Gastrocnemius medialis (tissue), 4 donors: ENCODE results near the gene RBM10. TPM values are rescaled to one million over a fixed set of nuclear protein-coding genes. Genes with fewer than 3 reads are reported as not detected.

Source experiments
- ATAC-seq, 2 donors: fragments of 150-250 bp; one replicate each; pipeline ENCODE4 v1.9.1; 2016
- DNase-seq, 2 donors: peaks; one replicate each; pipeline ENCODE4 v3.0.0-alpha.2; 2019
- H3K27ac ChIP-seq, 4 donors: fragments of 200-600 bp; sonication (generic); 1 replicate in 1 of 4; 2 replicates in 3 of 4; pipeline ENCODE4 v1.5.1; 2016 to 2018; ENCODE audit warnings: mild to moderate bottlenecking in 2 of 4, moderate library complexity in 1 of 4
- H3K27me3 ChIP-seq, 3 donors: fragments of 200-600 bp; sonication (generic) in 2 of 3; 1 replicate in 1 of 3; 2 replicates in 2 of 3; pipeline versions ENCODE4 v1.5.1 to v1.6.0; 2016 to 2019; ENCODE audit warnings: mild to moderate bottlenecking in 1 of 3, moderate library complexity in 1 of 3
- H3K36me3 ChIP-seq, 2 donors: fragments of 200-600 bp; sonication (generic) in 1 of 2; one replicate each; pipeline ENCODE4 v1.5.1; 2017 to 2018
- H3K4me1 ChIP-seq, 2 donors: fragments of 200-600 bp; sonication (generic) in 1 of 2; one replicate each; pipeline ENCODE4 v1.5.1; 2016 to 2017; ENCODE audit warnings: mild to moderate bottlenecking in 2 of 2
- H3K4me3 ChIP-seq, 4 donors: fragments of 200-600 bp; sonication (generic) in 3 of 4; 1 replicate in 1 of 4; 2 replicates in 3 of 4; pipeline ENCODE4 v1.5.1; 2016 to 2019; ENCODE audit warnings: mild to moderate bottlenecking in 2 of 4
- H3K9me3 ChIP-seq, 3 donors: fragments of 200-600 bp; sonication (generic) in 2 of 3; 1 replicate in 1 of 3; 2 replicates in 2 of 3; pipeline ENCODE4 v1.5.1; 2016 to 2019
- POLR2A ChIP-seq, 2 donors: fragments of 450-650 bp; IDR thresholded peaks; one replicate each; pipeline ENCODE4 v1.6.1; 2017; ENCODE audit warnings: antibody characterized with exemption in 2 of 2, mild to moderate bottlenecking in 2 of 2, moderate library complexity in 2 of 2
- in situ Hi-C, 4 donors: fragments of 200-750 bp; cut with MboI; loops; one replicate each; pipeline versions ENCODE4 v1.15.0 to v1.8.0; 2017; ENCODE audit warnings: low sequenced_read_pairs in 4 of 4
- intact Hi-C: fragments of 100-400 bp; cut with DNase I; formaldehyde crosslinking; loops from one replicate; pipeline ENCODE4 v1.15.1; 2023; ENCODE audit warnings: low total_unique reads
- total RNA-seq, 4 donors: library from RNA; depleted of rRNA; stranded (reverse); fragments of >200 nt; gene quantifications; one replicate each; pipeline versions ENCODE4 v1.1.0 to v1.2.3, GENCODE V29; 2016
- TF ChIP-seq, protein P1 (sequence below), 5 experiments: fragments of 450-650 bp in 3 of 5; fragments of 200-600 bp in 2 of 5; sonication (generic) in 2 of 5; IDR thresholded peaks in 4 of 5; conservative IDR thresholded peaks in 1 of 5; 1 replicate in 4 of 5; 2 replicates in 1 of 5; pipeline ENCODE4 v1.5.1; 2016 to 2019; ENCODE audit warnings: antibody characterized with exemption in 5 of 5, mild to moderate bottlenecking in 3 of 5, moderate library complexity in 3 of 5

Gene RBM10
- total RNA-seq, 4 donors from 2014 or later = 18.7 to 49.3 (median 23.5) TPM

DNA sequence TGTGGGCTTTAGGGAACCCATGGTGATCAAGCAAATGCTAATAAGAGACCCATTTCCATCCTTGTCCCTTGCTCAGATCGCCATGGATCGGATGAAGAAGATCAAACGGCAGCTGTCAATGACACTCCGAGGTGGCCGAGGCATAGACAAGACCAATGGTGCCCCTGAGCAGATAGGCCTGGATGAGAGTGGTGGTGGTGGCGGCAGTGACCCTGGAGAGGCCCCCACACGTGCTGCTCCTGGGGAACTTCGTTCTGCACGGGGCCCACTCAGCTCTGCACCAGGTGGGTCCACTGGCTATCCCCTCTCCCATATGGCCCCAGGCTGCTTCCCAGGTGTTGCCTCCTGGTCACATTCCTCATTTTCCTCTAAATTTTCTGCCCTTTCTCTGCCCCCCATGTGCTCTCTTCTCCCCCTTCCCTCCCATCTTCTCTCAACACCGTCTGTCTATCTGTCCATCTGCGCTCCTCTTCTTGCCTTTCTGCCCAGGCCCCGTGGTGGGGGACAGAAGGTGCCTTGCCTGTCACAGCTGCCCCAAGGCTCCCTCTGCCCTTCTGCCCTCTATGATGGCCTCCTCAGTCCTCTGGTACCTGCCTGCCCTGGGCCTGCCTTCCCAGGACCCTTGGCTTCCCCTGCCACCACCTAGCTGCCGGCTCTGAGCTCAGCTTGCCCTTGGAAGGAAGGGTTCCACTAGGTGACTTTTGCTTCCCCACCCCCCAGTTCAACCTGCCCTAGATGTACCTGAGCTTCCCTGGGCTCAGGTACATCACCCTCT lies 78.6 kb downstream of the RBM10 start:
- no peak overlapping the region for H3K4me3 ChIP-seq
- DNase-seq (no peak), ATAC-seq (no peak)
- H3K27me3 ChIP-seq = no peaks in the 10 kb centered on the region
- H3K9me3 ChIP-seq = no peaks in the 10 kb centered on the region
- TF ChIP-seq, protein P1, sequence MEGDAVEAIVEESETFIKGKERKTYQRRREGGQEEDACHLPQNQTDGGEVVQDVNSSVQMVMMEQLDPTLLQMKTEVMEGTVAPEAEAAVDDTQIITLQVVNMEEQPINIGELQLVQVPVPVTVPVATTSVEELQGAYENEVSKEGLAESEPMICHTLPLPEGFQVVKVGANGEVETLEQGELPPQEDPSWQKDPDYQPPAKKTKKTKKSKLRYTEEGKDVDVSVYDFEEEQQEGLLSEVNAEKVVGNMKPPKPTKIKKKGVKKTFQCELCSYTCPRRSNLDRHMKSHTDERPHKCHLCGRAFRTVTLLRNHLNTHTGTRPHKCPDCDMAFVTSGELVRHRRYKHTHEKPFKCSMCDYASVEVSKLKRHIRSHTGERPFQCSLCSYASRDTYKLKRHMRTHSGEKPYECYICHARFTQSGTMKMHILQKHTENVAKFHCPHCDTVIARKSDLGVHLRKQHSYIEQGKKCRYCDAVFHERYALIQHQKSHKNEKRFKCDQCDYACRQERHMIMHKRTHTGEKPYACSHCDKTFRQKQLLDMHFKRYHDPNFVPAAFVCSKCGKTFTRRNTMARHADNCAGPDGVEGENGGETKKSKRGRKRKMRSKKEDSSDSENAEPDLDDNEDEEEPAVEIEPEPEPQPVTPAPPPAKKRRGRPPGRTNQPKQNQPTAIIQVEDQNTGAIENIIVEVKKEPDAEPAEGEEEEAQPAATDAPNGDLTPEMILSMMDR (IDR thresholded peaks at IDR 0.05 in 4 of 5, conservative IDR thresholded peaks at IDR 0.05 in 1 of 5) = no peak
- TF ChIP-seq POLR2A (IDR thresholded peaks at IDR 0.05) = no peak
- intact Hi-C loops (no loop called here), in situ Hi-C loops (loop anchor here in 2 of 4 donors (25.0 kb wide), 2 partner anchors 289 to 314 kb away; no protein-coding TSS in a partner anchor)
- H3K27ac ChIP-seq = no peak overlapping the region
- H3K4me1 ChIP-seq = peaks cover 4 to 14% of the 10 kb centered on the region in 2 donors
- peaks cover 0 to 52% of the 10 kb centered on the region in 2 donors for H3K36me3 ChIP-seq

DNA sequence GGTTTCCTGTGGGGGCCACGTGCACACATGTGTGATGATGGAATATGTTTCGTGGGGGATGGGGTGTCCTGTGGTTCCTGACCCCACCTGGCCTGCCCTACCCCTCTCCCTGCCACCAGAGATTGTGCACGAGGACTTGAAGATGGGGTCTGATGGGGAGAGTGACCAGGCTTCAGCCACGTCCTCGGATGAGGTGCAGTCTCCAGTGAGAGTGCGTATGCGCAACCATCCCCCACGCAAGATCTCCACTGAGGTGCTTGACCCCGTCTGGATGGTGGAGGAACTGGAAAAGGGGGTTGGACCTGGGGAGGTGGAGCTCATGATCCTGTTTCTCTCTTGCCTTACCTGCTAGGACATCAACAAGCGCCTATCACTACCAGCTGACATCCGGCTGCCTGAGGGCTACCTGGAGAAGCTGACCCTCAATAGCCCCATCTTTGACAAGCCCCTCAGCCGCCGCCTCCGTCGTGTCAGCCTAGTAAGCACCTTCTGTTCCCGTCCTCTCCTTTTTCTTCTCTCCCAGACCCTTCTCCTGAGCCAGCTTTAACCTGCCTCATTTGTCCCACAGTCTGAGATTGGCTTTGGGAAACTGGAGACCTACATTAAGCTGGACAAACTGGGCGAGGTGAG lies 79.4 kb downstream of the RBM10 start:
- TF ChIP-seq, protein P1 (IDR thresholded peaks at IDR 0.05 in 4 of 5, conservative IDR thresholded peaks at IDR 0.05 in 1 of 5) = no peak
- TF ChIP-seq POLR2A (IDR thresholded peaks at IDR 0.05) = no peak
- intact Hi-C loops (no loop called here), in situ Hi-C loops (loop anchor here in 2 of 4 donors (25.0 kb wide), 2 partner anchors 288 to 313 kb away; no protein-coding TSS in a partner anchor)
- Histone ChIP-seq H3K9me3 (no peaks in the 10 kb centered on the region), H3K4me3 (no peak overlapping the region), H3K36me3 (peaks cover 0 to 59% of the 10 kb centered on the region in 2 donors), H3K4me1 (peaks cover 4 to 14% of the 10 kb centered on the region in 2 donors), H3K27me3 (no peaks in the 10 kb centered on the region), H3K27ac (no peak overlapping the region)
- no peak for ATAC-seq
- no peak for DNase-seq

DNA sequence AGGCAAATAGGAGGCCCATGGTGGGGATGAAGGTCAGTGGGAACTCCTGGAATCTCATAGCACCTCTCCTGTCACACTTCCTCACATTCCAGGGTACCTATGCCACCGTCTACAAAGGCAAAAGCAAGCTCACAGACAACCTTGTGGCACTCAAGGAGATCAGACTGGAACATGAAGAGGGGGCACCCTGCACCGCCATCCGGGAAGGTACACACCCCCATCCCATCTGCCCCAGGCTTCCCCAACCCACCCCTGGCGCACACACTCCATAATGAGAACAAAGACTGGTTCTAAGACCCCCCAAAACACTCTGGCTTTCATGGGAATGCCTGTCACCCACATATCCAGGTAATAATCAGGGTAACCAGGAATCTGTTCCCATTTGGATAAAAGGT lies 79.9 kb downstream of the RBM10 start:
- peaks cover 4 to 9% of the 10 kb centered on the region in 2 donors for H3K4me1 ChIP-seq
- no peaks in the 10 kb centered on the region for H3K9me3 ChIP-seq
- TF ChIP-seq, protein P1 (IDR thresholded peaks at IDR 0.05 in 4 of 5, conservative IDR thresholded peaks at IDR 0.05 in 1 of 5) = no peak
- no peak for TF ChIP-seq POLR2A (IDR thresholded peaks at IDR 0.05)
- no peaks in the 10 kb centered on the region for H3K27me3 ChIP-seq
- no peak overlapping the region for H3K27ac ChIP-seq
- intact Hi-C loops = no loop called here
- no peak overlapping the region for H3K4me3 ChIP-seq
- in situ Hi-C loops = loop anchor here in 2 of 4 donors (25.0 kb wide), 2 partner anchors 287 to 312 kb away; no protein-coding TSS in a partner anchor
- ATAC-seq (no peak), DNase-seq (no peak)
- peaks cover 0 to 63% of the 10 kb centered on the region in 2 donors for H3K36me3 ChIP-seq

DNA sequence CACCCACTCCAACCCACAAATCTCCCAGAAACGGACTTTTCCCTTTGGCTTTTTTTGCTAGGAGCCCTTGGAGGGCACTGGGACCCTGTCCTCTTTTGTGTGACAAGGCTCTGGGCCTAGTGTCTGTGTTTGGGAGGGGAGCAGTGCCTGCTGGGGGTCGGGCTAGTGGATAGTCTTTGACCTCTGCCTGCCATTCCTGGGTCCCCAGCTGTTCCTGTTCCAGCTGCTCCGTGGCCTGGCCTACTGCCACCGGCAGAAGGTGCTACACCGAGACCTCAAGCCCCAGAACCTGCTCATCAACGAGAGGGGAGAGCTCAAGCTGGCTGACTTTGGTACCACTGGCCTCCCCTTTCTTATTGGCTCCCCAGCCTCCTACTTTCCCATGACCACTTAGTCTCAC lies 81.0 kb downstream of the RBM10 start:
- in situ Hi-C loops (no loop called here), intact Hi-C loops (no loop called here)
- Histone ChIP-seq H3K4me1 (no peaks in the 10 kb centered on the region), H3K4me3 (no peak overlapping the region), H3K36me3 (peaks cover 0 to 63% of the 10 kb centered on the region in 2 donors), H3K27ac (no peak overlapping the region), H3K27me3 (no peaks in the 10 kb centered on the region), H3K9me3 (no peaks in the 10 kb centered on the region)
- TF ChIP-seq, protein P1 (IDR thresholded peaks at IDR 0.05 in 4 of 5, conservative IDR thresholded peaks at IDR 0.05 in 1 of 5) = no peak
- no peak for TF ChIP-seq POLR2A (IDR thresholded peaks at IDR 0.05)
- no peak for DNase-seq
- ATAC-seq = no peak
